GM06990 (cell line): ENCODE data around the gene EEF2KMT.
"Not testable (repeated sequence)": the region's sequence is repeated elsewhere in the genome, so short reads cannot be mapped to it uniquely, and the experiment has no call there.

Source experiments
- DNase-seq: peaks from one replicate; pipeline ENCODE4 v3.0.0-alpha.2; 2011; ENCODE audit not compliant: insufficient read length; ENCODE audit errors: extremely low read depth
- H3K27me3 ChIP-seq: replicated peaks from 2 replicates; pipeline ENCODE4 v1.6.0; 2011; ENCODE audit warnings: low read length; ENCODE audit not compliant: control insufficient read depth, insufficient read depth
- H3K36me3 ChIP-seq: 2 replicates; pipeline ENCODE4 v1.5.1; 2011; ENCODE audit warnings: low read length; ENCODE audit not compliant: control insufficient read depth, insufficient read depth
- H3K4me3 ChIP-seq: replicated peaks from 2 replicates; pipeline ENCODE4 v1.5.1; 2011; ENCODE audit warnings: low read depth, mild to moderate bottlenecking, control low read depth, low read length
- CTCF ChIP-seq: IDR thresholded peaks from 2 replicates; pipeline ENCODE4 v1.5.1; 2011; ENCODE audit warnings: low read length, control low read depth, mild to moderate bottlenecking, inconsistent platforms; ENCODE audit not compliant: insufficient read depth, poor library complexity, severe bottlenecking

EEF2KMT gene

GRCh38 chr16:5088936-5089335, 8.7 kb downstream of the EEF2KMT start:
- H3K27me3 ChIP-seq, H3K36me3 ChIP-seq, H3K4me3 ChIP-seq, DNase-seq: not testable (repeated sequence)

- H3K36me3 ChIP-seq, DNase-seq, H3K27me3 ChIP-seq, H3K4me3 ChIP-seq: not testable (repeated sequence)
Observed at GRCh38 chr16:5088086-5088790, 9.4 kb downstream of the EEF2KMT start.

- not testable (repeated sequence) for DNase-seq, H3K36me3 ChIP-seq, H3K4me3 ChIP-seq, H3K27me3 ChIP-seq
Observed at GRCh38 chr16:5085716-5086115, 11.9 kb downstream of the EEF2KMT start.

- peak; percentile 68 for TF ChIP-seq CTCF
- not testable (repeated sequence) for H3K27me3 ChIP-seq, H3K36me3 ChIP-seq, DNase-seq, H3K4me3 ChIP-seq
Observed at GRCh38 chr16:5084802-5085201, 12.8 kb downstream of the EEF2KMT start.

- H3K27me3 ChIP-seq, DNase-seq, H3K4me3 ChIP-seq, H3K36me3 ChIP-seq: not testable (repeated sequence)
Observed at GRCh38 chr16:5084099-5084731, 13.4 kb downstream of the EEF2KMT start.

- not testable (repeated sequence) for DNase-seq, H3K27me3 ChIP-seq, H3K4me3 ChIP-seq, H3K36me3 ChIP-seq
Observed at GRCh38 chr16:5083646-5084045, 13.9 kb downstream of the EEF2KMT start.

- H3K27me3 ChIP-seq, H3K4me3 ChIP-seq, DNase-seq: not testable (repeated sequence)
- peaks cover 11% of the 10 kb centered on the region for H3K36me3 ChIP-seq
Observed at GRCh38 chr16:5080996-5081395, 16.6 kb downstream of the EEF2KMT start.

- peaks cover 16% of the 10 kb centered on the region for H3K36me3 ChIP-seq
- H3K4me3 ChIP-seq, H3K27me3 ChIP-seq, DNase-seq: not testable (repeated sequence)
Observed at GRCh38 chr16:5080461-5080860, 17.1 kb downstream of the EEF2KMT start.

- Histone ChIP-seq H3K36me3 (peaks cover 17% of the 10 kb centered on the region), H3K27me3 (no peaks in the 10 kb centered on the region), H3K4me3 (no peak overlapping the region)
- DNase-seq = no peak
- TF ChIP-seq CTCF = no peak
Observed at GRCh38 chr16:5078626-5079025, 19.0 kb downstream of the EEF2KMT start.
